HL-60 (cell line): Measurements from ENCODE around the gene NRP2.

Experiments used
- GABPA ChIP-seq: IDR thresholded peaks from 2 replicates; pipeline ENCODE4 v1.6.1; 2012; ENCODE audit warnings: low read depth
- POLR2AphosphoS5 ChIP-seq: IDR thresholded peaks from 2 replicates; pipeline ENCODE4 v1.6.1; 2012; ENCODE audit warnings: low read depth
- TF ChIP-seq, protein P1 (sequence below): IDR thresholded peaks from one replicate; pipeline ENCODE4 v1.5.1; 2011; ENCODE audit warnings: low read length, control low read depth, inconsistent platforms; ENCODE audit not compliant: insufficient read depth

- TF ChIP-seq, protein P1, sequence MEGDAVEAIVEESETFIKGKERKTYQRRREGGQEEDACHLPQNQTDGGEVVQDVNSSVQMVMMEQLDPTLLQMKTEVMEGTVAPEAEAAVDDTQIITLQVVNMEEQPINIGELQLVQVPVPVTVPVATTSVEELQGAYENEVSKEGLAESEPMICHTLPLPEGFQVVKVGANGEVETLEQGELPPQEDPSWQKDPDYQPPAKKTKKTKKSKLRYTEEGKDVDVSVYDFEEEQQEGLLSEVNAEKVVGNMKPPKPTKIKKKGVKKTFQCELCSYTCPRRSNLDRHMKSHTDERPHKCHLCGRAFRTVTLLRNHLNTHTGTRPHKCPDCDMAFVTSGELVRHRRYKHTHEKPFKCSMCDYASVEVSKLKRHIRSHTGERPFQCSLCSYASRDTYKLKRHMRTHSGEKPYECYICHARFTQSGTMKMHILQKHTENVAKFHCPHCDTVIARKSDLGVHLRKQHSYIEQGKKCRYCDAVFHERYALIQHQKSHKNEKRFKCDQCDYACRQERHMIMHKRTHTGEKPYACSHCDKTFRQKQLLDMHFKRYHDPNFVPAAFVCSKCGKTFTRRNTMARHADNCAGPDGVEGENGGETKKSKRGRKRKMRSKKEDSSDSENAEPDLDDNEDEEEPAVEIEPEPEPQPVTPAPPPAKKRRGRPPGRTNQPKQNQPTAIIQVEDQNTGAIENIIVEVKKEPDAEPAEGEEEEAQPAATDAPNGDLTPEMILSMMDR = no peak
- no peak for TF ChIP-seq POLR2AphosphoS5
- TF ChIP-seq GABPA = no peak
These were observed 77.0 kb downstream of the NRP2 start for GRCh38 chr2:205759257-205759656.
